ENCODE results near the gene FNDC3B. TPM values are rescaled to one million over a fixed set of nuclear protein-coding genes. Genes with fewer than 3 reads are reported as not detected.

FNDC3B gene
- total and polyA plus RNA-seq, 4 donors: 23.3 to 74.2 (median 32.9) TPM

GRCh38 chr3:172210355-172210754, 171.0 kb downstream of the FNDC3B start (continued):
- TF ChIP-seq ATF3 (IDR thresholded peaks at IDR 0.05): no peak
- TF ChIP-seq FOXA2 (IDR thresholded peaks at IDR 0.05): no peak
- no peak for TF ChIP-seq FOXA1 (IDR thresholded peaks at IDR 0.05)

DNA sequence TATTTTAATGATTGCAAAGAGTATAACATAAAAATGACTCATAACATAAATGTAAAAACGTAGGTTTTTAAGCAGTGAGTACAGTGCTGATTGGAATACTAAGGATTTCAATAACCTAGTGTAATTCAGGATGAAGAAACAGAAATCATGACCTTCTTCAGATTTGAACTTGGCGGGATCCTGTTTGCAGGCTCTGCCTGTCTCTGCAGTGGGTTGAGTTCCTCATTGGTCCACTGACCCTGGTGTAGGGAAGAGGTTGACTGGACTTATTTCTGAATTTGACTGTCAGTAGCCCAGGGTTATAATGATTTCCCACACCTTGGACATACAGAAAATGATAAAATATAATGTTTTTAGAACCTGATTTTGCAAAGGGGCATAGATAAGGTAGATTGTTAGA, 171.7 kb downstream of the FNDC3B start:
- no peak for DNase-seq (ENCODE audit: low spot score)
- TF ChIP-seq RXRA (IDR thresholded peaks at IDR 0.05): no peak
- TF ChIP-seq FOXA2 (IDR thresholded peaks at IDR 0.05): no peak
- no peak for TF ChIP-seq TAF1 (conservative IDR thresholded peaks at IDR 0.05)
- no peak for TF ChIP-seq SP1 (IDR thresholded peaks at IDR 0.05)
- TF ChIP-seq REST (IDR thresholded peaks at IDR 0.05): no peak
- TF ChIP-seq NR2F2 (IDR thresholded peaks at IDR 0.05): no peak
- TF ChIP-seq ATF3 (IDR thresholded peaks at IDR 0.05): no peak
- no peak for TF ChIP-seq ZBTB33 (IDR thresholded peaks at IDR 0.05)
- no peak for TF ChIP-seq FOXA1 (IDR thresholded peaks at IDR 0.05)
- no peak overlapping the region for H3K4me3 ChIP-seq (ENCODE audit: low read depth in 1 of 3, low read length in 3 of 3)
- no peak overlapping the region for H3K9ac ChIP-seq (ENCODE audit: low read depth in 1 of 2, low read length in 2 of 2)
- WGBS: 88% methylated on average over 2 of the region's 2 CpGs
- no peaks in the 10 kb centered on the region for H3K27me3 ChIP-seq (ENCODE audit: control insufficient read depth in 4 of 4, insufficient read depth in 4 of 4, low read length in 3 of 4)
- peaks cover 0 to 2% (median 0%) of the 10 kb centered on the region in 4 donors for H3K36me3 ChIP-seq (ENCODE audit: control insufficient read depth in 4 of 4, insufficient read depth in 3 of 4, low read depth in 1 of 4, low read length in 3 of 4)
- H3K4me1 ChIP-seq (ENCODE audit: control insufficient read depth in 4 of 4, insufficient read depth in 4 of 4, low read length in 3 of 4): peaks cover 6 to 40% (median 26%) of the 10 kb centered on the region in 4 donors
- H3K27ac ChIP-seq (ENCODE audit: low read depth in 1 of 2, low read length in 2 of 2): no peak overlapping the region
- H3K9me3 ChIP-seq (ENCODE audit: control insufficient read depth in 4 of 4, low read length in 3 of 4): no peaks in the 10 kb centered on the region

DNA sequence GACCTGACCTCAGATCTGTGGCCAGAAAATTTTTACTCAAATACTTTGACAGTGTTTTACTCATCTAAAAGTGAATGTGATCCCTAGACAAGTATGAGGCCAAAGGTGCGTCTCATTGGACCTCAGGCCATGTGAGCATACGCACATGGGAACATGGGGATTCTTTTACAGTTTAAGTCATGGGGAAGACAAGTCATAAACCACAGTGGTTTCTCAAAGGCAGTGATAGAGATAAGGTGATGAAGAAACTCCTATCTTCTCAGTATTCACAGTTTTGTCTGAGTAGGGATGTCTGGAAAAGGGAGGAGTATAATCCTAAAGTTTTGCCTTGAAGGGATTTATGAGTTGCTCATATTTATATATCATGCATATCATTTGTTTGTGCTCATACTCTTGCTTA, 173.8 kb downstream of the FNDC3B start:
- Histone ChIP-seq H3K27ac (ENCODE audit: low read depth in 1 of 2, low read length in 2 of 2) (no peak overlapping the region), H3K9me3 (ENCODE audit: control insufficient read depth in 4 of 4, low read length in 3 of 4) (no peaks in the 10 kb centered on the region), H3K4me3 (ENCODE audit: low read depth in 1 of 3, low read length in 3 of 3) (no peak overlapping the region), H3K9ac (ENCODE audit: low read depth in 1 of 2, low read length in 2 of 2) (no peak overlapping the region), H3K4me1 (ENCODE audit: control insufficient read depth in 4 of 4, insufficient read depth in 4 of 4, low read length in 3 of 4) (peaks cover 8 to 56% (median 36%) of the 10 kb centered on the region in 4 donors), H3K36me3 (ENCODE audit: control insufficient read depth in 4 of 4, insufficient read depth in 3 of 4, low read depth in 1 of 4, low read length in 3 of 4) (peaks cover 0 to 2% (median 0%) of the 10 kb centered on the region in 4 donors), H3K27me3 (ENCODE audit: control insufficient read depth in 4 of 4, insufficient read depth in 4 of 4, low read length in 3 of 4) (no peaks in the 10 kb centered on the region)
- DNase-seq (ENCODE audit: low spot score): no peak
- WGBS: 90% methylated on average over 2 of the region's 2 CpGs
- TF ChIP-seq YY1 (IDR thresholded peaks at IDR 0.05) (no peak), ATF3 (IDR thresholded peaks at IDR 0.05) (no peak), GABPA (IDR thresholded peaks at IDR 0.05 in 1 of 2, conservative IDR thresholded peaks at IDR 0.05 in 1 of 2) (no peak), NR2F2 (IDR thresholded peaks at IDR 0.05) (no peak), HNF4G (IDR thresholded peaks at IDR 0.05) (no peak), HNF4A (conservative IDR thresholded peaks at IDR 0.05) (no peak), REST (IDR thresholded peaks at IDR 0.05) (no peak), EGR1 (IDR thresholded peaks at IDR 0.05; ENCODE audit: low read depth in 2 of 2) (no peak), TAF1 (conservative IDR thresholded peaks at IDR 0.05) (no peak), FOXA2 (IDR thresholded peaks at IDR 0.05) (no peak), RXRA (IDR thresholded peaks at IDR 0.05) (no peak), JUND (IDR thresholded peaks at IDR 0.05) (no peak)
- TF ChIP-seq, protein P1, sequence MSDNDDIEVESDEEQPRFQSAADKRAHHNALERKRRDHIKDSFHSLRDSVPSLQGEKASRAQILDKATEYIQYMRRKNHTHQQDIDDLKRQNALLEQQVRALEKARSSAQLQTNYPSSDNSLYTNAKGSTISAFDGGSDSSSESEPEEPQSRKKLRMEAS (IDR thresholded peaks at IDR 0.05): no peak
- TF ChIP-seq, protein P2, sequence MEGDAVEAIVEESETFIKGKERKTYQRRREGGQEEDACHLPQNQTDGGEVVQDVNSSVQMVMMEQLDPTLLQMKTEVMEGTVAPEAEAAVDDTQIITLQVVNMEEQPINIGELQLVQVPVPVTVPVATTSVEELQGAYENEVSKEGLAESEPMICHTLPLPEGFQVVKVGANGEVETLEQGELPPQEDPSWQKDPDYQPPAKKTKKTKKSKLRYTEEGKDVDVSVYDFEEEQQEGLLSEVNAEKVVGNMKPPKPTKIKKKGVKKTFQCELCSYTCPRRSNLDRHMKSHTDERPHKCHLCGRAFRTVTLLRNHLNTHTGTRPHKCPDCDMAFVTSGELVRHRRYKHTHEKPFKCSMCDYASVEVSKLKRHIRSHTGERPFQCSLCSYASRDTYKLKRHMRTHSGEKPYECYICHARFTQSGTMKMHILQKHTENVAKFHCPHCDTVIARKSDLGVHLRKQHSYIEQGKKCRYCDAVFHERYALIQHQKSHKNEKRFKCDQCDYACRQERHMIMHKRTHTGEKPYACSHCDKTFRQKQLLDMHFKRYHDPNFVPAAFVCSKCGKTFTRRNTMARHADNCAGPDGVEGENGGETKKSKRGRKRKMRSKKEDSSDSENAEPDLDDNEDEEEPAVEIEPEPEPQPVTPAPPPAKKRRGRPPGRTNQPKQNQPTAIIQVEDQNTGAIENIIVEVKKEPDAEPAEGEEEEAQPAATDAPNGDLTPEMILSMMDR (IDR thresholded peaks at IDR 0.05; ENCODE audit: low read depth, low read length, missing input control): no peak

Data from liver (tissue), 9 donors.